GM21825 (cell line): ENCODE data around the gene EML5.

Source experiments
- ATAC-seq: cut with Tn5 transposase; IDR thresholded peaks from one replicate; pipeline ENCODE4 v1.9.1; 2021; ENCODE audit warnings: mild to moderate bottlenecking, moderate library complexity; ENCODE audit not compliant: unreplicated experiment

The EML5 gene

DNA sequence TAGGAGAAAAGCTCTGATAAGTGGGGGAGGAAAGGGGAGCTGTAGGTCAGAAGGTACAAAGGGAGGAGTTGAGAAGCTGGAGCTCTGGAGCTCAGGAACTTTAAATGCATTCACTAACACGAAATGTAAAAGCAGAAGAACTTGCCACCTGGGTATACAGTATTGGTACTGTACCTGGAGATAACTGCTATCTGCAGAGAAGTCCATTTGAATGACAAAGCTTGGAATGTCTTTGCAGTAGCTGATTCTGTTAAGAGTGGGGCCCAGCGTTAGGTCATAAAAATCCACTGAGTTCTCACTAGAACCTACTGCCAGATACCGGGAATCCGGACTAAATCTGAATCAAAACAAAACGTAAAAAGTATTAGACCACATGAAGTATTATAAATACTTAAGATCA, 174.3 kb downstream of the EML5 start:
- ATAC-seq = no peak

DNA sequence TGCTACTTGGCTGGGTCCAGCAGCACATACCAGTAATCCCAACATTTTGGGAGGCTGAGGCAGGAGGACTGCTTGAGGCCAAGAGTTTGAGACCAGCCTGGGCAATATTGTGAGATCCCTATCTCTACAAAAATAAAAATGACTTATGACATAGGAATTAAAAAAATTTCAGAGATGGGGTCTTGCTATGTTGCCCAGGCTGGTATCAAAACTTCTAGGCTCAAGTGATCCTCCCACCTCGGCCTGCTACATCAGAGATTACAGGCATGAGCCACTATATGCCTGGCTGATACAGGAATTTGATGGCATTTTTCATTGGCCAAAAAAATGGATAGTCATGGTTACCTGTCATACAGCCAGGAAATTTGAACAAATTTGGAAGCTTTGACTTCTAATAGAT, 175.3 kb downstream of the EML5 start:
- no peak for ATAC-seq

DNA sequence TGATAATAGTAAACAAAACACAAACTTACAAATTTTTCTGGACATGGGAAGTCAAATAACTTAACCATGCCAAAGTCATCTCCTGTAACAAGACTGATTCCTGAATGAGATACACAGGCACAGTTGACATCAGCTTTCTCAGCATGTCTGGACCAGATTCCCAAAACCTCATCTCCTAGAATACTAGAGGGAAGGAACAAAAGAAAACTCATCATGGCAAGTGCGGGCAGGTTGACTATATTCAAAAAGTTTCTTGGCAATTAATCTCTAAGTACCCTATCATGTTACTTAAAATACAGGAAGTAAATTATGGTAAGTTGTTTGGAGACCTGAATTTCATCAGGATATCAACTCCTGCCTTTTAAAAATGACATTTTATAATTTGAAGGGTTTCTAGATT, 176.1 kb downstream of the EML5 start:
- no peak for ATAC-seq

DNA sequence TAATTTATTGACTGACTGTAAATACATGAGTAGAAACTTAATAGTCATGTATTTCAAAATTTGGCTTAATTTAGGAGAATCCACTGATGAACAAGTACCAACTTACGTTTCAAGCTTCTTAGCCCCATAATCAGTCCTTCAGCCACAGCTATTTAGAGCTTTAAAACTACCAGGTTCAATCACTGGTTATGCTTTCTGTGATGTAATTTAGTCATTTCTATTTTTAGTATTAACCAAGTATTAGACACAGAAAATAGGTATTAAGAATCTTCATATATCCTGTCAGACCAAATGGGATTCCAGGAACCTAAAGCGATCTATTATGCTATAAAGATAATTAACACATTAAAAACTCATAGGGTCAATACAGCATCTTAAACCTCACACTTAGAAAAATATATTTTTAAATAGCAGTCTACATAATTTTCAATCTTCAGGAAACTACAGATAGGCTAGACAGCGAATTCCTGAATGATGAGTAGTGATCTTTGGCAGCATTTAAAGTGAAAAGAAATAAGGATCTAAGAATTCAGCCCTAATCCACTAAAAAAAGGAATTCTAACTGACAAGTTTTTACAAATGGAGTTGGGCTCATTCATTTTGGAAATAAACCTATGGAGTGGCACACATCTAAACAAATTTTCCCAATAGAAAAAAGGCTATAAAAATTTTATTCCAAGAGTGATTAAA, 178.4 kb downstream of the EML5 start:
- ATAC-seq = no peak

DNA sequence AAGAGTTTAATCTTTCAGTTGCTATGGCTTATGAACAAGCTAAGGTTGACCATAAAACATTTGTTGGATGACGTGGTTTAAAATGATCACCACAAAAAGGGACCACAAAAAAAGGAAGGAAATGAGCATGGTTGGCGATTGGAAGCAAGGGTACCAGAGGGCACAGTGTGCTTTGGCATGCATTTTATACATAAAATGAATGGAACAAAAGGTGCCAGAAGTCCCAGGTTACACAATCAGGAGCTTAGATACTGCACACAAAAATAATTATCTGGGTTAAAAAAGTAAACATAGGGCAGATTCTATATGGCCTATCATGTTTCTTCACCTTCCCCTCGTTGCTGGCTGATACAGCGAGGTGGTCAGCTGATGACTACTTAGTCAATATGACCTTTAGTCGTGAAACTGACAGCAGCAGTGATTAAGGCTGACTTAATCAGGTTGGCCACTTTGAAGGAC, 179.2 kb downstream of the EML5 start:
- no peak for ATAC-seq

DNA sequence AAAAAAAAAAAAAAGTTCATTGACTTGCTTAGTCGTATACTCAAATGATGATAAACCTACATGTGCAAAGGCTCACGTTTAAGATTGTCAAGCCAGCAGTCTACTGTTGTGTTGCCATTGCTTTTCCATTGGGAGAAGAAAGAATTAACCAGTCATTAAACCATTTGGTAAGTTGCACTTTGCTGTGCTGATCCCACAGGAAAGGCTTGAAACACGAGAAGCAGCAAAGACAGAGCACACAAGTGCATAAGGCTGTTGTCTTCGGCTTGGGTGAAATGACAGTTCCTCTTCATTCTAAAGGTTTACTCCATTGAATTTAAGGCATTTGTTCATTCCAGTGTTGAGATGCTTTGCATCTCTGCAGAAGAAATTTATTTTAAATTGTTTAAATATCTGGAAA, 179.8 kb downstream of the EML5 start:
- ATAC-seq = no peak

DNA sequence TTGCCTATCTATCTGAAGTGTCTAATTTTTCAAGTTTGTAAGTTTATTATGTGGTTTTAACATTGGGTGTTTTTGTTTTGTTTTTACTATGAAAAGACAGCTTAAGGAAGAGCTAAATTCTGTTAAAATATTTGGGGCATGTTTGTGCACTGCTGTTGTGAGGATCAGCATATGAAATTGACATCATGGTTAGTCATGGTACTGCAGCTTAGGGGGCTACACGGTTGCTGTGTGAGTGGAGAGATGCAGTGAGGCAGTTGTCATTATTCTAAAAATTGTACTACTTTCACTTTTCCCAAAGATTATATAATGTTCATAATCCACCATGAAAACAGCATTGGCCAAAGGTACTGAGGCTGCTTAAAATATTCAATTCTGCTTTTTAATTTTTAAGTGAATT, 180.9 kb downstream of the EML5 start:
- no peak for ATAC-seq

DNA sequence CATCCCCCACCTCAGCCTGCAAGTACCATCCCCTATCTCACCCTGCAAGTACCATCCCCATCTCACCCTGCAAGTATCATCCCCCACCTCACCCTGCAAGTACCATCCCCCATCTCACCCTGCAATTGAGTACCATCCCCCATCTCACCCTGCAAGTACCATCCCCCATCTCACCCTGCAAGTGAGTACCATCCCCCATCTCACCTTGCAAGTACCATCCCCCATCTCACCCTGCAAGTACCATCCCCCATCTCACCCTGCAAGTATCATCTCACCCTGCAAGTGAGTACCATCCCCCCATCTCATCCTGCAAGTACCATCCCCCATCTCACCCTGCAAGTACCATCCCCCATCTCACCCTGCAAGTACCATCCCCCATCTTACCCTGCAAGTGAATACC, 184.9 kb downstream of the EML5 start:
- ATAC-seq = no peak

DNA sequence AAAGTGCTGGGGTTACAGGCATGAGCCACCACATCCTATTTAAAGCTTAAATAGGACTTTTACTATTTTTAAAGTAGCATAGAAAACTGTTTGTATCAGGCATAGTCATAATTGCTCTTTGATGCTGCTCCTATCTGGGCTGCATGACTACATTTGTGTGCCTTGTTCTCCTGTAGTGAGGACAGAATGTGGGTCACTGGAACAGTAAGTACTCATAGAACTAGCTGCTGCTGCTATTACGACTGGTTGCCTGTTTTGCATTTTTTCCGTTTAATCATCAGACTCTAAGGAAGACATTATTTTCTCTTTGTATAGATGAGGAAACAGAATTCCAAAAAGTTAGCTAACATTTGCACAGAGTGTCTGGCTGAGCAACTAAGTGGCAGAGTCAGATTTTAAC, 187.2 kb downstream of the EML5 start:
- no peak for ATAC-seq

DNA sequence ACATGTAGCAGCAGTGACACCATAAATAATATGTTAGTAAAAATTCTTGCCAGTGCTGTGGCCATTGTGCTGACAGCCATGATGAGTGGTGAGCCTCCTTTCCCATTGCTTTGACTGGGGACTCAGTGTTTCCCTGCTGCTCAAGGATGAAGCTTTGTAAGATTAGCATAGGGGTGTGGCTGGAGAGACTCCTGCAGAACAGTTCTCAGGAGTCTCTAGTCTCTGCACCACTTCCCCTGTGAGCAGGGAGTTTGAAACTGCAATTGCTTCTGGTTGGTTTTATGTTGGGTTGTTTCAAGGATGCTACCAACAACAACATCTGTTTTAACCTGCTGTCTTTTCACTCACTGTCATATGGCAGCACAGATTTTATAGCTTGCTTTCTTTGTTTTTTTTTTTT, 188.5 kb downstream of the EML5 start:
- no peak for ATAC-seq

DNA sequence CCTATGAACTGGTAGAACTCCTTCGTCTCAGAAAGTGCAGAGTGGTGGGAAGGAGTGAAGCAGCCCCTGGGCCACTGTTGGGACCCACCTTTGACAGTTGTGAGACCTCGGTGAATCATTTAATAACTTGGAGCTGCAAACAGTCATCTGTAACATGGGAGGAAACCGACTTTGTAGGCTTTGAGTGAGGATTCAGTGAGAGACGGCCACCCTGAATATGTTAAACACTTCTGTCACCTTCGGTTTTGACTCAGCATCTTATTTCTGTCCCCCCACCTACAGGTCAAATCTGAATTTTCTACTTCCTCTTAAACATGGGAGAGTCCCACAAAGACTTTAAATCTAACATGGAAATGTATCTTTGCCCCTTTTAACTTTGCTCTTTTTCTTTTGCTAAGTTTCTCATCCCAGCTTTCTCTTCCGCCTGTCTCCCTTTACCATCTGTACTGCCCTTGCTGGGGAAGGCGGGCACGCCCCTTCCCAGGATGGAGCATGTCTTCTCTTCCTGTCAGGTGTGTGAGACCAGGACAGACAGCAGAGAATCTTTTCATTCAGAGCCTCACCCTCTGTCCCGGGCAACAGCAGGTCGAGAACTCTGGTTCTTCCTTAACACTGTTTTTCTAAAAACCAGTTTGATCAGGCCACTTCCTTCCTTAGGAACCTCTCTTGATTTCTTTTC, 192.9 kb downstream of the EML5 start:
- ATAC-seq = peak; percentile 91

DNA sequence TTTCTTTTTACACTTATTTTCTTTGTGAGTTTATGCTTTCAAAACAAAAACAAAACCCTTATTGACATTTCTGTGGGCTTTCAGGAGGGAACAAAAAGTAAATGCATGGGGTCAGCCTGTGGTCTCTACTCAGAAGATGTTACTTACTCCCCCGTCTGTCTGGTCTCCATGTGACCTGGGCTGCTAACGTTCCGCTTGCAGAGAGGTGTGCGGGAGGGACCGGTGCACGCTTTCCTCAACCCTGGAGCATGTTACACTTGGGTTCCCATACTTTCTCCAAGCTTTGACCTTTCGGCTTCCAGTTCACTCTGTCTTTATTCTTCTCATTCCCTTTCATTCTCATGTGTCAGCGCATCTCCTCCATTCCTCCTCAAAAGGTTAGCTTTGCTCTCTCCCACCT, 193.4 kb downstream of the EML5 start:
- ATAC-seq = no peak

DNA sequence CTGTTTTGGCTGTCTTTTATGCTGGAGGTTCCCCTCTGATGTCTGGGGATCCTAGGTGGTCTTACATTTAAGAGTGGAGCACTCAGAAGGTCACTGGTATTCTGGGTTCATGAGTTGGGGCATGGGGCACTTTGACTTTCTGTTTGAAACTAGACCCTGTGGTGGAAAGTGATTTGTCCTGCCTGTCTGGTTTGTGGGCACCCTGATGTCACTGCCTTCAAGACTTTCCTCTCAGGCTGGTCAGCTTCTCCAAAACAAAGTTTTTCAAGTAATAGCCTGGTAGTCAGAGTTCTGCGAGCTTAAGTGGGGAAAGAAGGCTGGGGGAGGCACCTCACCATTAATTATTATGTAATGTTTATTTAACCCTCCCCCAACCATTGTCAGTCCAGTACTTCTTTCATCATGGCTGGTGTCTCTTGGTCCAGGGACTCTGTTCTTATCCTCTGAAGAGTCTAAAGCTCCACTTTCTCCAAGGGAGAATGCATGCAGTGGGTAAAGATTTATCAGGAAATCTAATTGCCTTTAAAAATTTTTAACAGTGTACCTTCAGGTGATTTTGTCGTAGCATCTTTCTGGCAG, 194.6 kb downstream of the EML5 start:
- no peak for ATAC-seq

DNA sequence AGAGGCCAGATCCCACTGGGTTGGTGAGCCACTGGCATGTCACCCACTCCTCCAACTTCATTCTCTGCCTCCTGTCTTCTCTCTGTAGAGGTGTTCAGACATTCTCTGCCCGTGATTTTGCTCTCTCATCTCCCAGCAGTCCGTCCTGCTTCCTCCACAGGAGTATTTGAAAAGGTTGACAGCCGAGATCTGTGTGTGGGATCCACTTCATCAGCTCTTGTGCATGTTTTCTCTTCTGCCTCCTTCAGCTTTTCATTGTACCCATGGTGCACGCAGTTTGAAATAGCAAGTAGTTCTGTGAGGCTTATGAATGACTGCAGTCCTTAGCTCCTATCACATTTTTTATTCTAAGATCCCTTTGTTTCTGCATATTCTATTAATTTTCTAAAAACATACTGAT, 195.2 kb downstream of the EML5 start:
- no peak for ATAC-seq

DNA sequence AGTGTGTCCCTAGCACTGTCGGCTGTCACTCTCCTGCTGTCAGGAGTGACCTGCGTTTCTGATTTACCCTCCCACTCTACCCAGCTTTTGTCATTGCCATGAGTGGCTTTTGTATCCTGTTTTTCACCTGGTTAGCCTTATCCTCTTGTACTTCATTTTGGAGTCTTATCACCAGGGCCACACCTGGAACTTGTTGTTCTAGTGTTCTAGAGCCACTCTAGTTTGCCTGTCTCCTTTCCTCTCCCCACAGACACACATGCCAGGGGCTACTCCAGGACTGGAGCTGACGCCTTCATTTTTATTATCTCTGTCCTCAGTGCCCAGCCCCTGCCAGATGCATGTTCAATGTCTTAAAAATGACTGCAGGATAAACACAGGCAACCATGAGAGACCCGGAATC, 195.7 kb downstream of the EML5 start:
- ATAC-seq = no peak

DNA sequence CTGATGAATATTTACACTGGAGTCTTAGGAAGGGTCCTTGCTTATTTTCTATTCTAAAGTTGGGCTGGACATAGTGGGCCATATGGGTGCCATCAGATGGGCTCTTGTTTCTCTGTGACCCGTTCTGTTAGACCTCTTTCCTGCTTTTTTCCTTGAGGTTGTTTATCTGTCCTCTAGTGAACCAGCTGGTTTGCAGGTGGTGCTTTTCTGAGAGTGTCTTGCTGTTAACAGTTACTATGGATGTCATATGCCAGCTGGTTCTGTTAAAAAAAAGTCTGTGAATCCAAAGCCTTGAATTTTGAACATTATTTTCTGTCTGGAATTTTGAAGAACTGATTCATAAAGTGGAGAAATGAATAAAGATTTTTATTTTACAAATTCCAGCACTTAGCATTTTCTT, 200.7 kb downstream of the EML5 start:
- ATAC-seq = no peak

DNA sequence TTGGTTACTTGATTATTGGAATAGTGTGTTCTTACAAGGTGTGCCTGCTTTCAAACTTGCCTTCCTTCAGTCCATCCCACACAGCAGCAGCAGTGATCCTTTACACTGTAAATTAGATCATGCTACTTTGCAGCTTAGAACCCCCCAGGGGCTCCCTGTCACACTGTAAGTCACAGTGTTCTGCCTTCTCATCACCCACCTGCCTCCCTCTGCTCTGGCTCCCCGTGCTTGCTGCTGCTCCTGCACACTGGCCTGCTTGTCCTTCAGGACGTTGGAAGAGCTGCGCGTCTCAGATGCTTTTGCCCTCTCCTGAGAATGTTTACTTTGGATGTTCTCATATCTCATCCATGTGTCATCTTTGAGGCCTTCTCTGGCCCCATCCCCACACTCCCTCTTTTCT, 202.6 kb downstream of the EML5 start:
- no peak for ATAC-seq

DNA sequence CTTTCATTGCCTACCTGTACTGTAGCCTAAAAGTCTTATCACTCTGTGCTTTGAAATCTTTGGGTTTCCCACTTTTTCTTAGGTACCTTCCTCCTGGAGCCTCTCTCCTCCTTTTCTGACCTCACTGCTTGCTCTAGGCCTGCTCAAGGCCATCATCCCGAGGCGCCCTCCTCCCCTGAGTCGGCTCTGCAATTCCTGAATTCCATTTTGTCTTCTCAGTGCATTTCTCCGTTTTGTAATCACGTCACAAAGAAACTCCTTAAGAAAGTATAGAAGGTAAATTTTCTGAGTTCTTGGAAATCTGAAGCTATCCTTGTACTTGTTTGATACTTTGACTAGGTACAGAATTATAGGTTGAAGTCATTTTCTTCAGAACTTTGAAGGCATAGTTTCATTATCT, 204.7 kb downstream of the EML5 start:
- no peak for ATAC-seq

DNA sequence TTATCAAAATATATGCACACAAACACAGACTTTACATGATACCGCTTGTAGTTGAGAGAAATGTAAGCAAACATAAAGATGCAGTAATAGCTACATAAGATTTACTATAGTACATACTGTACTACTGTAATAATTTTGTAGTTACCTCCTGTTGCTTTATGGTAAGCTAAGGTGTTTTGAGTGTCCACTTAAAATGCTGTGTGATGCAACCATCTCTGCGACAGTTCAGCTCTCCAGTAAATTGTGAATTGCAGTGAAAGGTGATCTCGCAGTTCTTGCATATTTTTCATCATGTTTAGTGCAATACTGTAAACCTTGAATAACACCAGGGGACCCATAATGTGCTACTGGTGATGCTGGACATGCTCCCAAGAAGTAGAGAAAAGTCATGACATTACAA, 208.3 kb downstream of the EML5 start:
- ATAC-seq = no peak

DNA sequence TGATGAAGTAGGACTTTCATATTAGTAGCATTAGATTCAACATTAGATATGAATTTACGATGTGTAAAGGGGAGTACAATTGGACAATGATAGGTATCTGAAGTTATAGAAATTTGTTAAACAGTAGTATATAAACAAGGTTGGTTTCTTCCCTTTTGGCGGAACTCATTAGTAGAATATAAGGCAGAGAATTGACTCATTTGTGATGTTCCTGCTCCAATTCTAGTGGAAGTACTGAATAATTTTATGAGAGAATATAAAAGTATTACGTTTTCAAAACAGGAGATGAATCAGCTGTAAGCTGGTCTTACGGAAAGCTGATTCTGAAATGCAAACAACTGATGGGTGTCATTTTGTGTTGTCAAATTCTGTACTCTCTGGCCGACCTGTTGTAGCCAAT, 216.5 kb downstream of the EML5 start:
- ATAC-seq = no peak

DNA sequence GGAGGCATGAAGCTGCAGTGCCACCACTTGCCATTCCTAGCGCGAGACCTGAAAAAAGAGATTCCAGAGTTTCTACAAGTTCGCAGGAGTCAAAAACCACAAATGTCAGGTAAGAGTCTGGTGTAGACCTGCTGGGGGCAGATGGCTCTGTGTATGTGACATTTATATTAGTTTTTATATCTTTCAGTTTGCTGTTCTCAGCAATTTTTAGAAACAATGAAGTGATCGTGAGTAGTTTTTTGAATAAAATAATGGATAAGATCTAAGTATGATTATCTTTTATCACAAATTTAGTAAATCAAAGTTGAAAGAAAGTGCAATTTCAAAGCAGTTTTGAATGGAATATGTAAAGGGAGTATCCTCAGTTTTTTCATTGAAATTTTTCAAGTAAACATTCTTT, 220.6 kb downstream of the EML5 start:
- no peak for ATAC-seq

DNA sequence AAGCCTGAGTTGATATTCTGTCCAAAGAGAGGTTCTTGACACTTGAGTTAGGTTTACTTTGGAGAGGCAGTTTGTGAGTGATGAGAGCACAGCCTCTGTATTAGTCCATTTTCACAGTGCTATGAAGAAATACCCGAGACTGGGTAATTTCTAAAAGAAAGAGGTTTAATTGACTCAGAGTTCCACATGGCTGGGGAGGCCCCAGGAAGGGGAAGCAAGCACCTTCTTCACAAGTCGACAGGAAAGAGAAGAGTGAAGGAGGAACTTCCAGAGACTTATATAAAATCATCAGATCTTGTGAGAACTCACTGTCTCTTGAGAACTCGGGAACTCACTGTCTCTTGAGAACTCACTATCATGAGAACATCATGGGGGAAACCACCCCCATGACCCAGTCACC, 224.6 kb downstream of the EML5 start:
- no peak for ATAC-seq

DNA sequence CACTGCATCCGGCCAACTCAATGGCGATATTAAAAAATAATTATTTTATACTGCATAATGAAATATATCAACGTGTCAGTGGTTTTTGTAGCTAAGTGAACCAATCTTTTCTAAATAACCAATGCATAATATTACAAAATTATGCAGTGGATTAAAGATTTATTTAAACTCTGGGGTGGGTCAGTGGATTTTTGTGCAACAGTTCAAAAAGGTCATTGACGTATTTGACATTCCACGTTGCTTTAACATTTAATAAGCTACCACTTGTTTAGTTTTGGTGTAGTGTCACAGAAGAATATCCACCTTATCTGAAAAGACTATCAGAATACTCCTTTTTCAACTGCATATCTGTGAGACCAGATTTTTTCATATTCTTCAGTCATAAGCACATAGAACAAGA, 227.3 kb downstream of the EML5 start:
- no peak for ATAC-seq
